ENCODE data around the gene RASGRF2. TPM values are rescaled to one million over a fixed set of nuclear protein-coding genes. Genes with fewer than 3 reads are reported as not detected.

Gene RASGRF2
- total RNA-seq, 2 donors from 2014 or later = 6.9 to 13.9 TPM

DNA sequence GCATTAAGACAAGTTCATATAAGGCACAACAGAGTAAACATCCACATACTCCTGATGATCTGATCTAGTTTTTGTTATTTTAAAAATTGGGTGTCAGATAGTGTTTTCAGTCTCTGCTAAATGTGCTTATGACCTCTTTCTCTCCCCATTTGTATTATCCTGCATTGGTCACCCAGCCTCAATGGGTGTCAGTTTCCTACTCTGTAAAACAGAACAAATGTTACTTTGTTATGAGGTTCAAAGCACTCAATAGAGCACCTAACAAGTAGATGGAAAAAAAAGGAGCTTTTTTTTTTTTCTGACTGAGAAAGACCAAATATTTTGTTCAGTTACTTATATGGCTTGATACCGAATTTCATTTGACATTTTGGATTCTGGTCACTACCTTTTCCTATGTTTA, 33.6 kb upstream of the RASGRF2 start:
- Histone ChIP-seq H3K36me3 (no peaks in the 10 kb centered on the region), H3K4me3 (no peak overlapping the region), H3K9me3 (no peaks in the 10 kb centered on the region), H3K4me1 (ENCODE audit: control insufficient read depth in 1 of 2, low read depth in 2 of 2) (no peaks in the 10 kb centered on the region), H3K27ac (no peak overlapping the region), H3K27me3 (replicated peaks; ENCODE audit: insufficient read depth) (no peaks in the 10 kb centered on the region)
- ATAC-seq (ENCODE audit: insufficient number of reproducible peaks, low FRiP score, low read depth) (no peak), DNase-seq (ENCODE audit: low spot score) (no peak)
- no peak for TF ChIP-seq CTCF (IDR thresholded peaks at IDR 0.05)

DNA sequence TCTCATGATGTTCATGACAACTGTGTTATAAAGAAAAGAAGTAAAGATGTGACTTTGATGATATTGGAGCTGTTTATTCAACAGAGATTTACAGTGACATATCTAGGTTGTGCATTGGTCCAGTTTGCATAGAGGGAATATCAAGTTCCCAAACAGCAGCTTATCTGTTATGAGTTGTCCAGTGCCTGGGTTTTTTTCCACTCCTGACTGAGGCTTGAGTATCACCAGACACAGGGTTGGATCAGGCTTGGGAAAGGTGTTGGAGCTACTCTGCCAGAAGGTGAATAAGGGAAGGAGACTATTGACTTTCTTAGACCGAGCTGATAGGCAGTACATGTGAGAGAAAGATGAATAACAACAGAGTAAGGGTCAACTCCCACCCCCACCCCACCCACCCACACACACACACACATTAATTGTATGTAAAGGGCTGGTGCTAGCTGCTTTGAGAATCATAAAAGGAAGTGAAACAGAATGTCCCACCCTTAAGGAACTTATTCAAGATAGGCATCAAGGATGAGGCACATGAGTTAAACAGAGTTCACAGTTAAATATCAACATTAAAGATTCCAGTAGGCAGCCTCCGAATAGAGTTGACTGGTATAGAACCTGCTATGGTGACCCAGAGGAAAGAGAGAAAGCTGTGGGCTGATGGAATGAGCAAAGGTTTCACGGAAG, 33.0 kb upstream of the RASGRF2 start:
- no peak for ATAC-seq (ENCODE audit: insufficient number of reproducible peaks, low FRiP score, low read depth)
- H3K27me3 ChIP-seq (replicated peaks; ENCODE audit: insufficient read depth) = no peaks in the 10 kb centered on the region
- DNase-seq (ENCODE audit: low spot score) = no peak
- no peaks in the 10 kb centered on the region for H3K9me3 ChIP-seq
- H3K27ac ChIP-seq = no peak overlapping the region
- no peaks in the 10 kb centered on the region for H3K36me3 ChIP-seq
- TF ChIP-seq CTCF (IDR thresholded peaks at IDR 0.05) = no peak
- no peaks in the 10 kb centered on the region for H3K4me1 ChIP-seq (ENCODE audit: control insufficient read depth in 1 of 2, low read depth in 2 of 2)
- H3K4me3 ChIP-seq = no peak overlapping the region

GRCh38 chr5:80928073-80928472, 32.1 kb upstream of the RASGRF2 start:
- ATAC-seq (ENCODE audit: insufficient number of reproducible peaks, low FRiP score, low read depth) = no peak

DNA sequence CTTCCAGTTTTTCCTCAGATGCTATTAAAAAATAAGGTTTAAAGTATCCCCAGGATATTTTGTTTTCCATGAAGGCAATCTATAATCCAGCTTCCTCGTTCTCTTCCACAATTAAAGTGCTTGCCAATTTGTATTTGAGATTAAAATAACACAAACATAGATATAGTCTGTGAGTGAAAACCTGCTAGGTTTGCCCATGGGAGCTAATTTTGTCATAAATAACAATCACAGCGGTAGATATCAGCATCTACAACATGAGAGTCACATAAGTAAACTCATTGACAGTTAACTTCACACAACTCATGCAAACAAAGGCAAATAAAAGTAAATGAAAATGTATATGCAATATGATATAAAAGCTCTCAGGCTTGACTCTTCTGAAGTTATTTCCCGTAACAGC, 29.2 kb upstream of the RASGRF2 start:
- ATAC-seq (ENCODE audit: insufficient number of reproducible peaks, low FRiP score, low read depth) (no peak), DNase-seq (ENCODE audit: low spot score) (no peak)
- Histone ChIP-seq H3K36me3 (no peaks in the 10 kb centered on the region), H3K4me3 (no peak overlapping the region), H3K27me3 (replicated peaks; ENCODE audit: insufficient read depth) (no peaks in the 10 kb centered on the region), H3K4me1 (ENCODE audit: control insufficient read depth in 1 of 2, low read depth in 2 of 2) (no peaks in the 10 kb centered on the region), H3K27ac (no peak overlapping the region), H3K9me3 (no peaks in the 10 kb centered on the region)
- no peak for TF ChIP-seq CTCF (IDR thresholded peaks at IDR 0.05)

More at GRCh38 chr5:80928073-80928472, 32.1 kb upstream of the RASGRF2 start:
- H3K9me3 ChIP-seq = no peaks in the 10 kb centered on the region
- H3K4me3 ChIP-seq = no peak overlapping the region
- no peaks in the 10 kb centered on the region for H3K4me1 ChIP-seq (ENCODE audit: control insufficient read depth in 1 of 2, low read depth in 2 of 2)
- H3K36me3 ChIP-seq = no peaks in the 10 kb centered on the region
- no peak overlapping the region for H3K27ac ChIP-seq
- no peaks in the 10 kb centered on the region for H3K27me3 ChIP-seq (replicated peaks; ENCODE audit: insufficient read depth)
- DNase-seq (ENCODE audit: low spot score) = no peak
- TF ChIP-seq CTCF (IDR thresholded peaks at IDR 0.05) = no peak

DNA sequence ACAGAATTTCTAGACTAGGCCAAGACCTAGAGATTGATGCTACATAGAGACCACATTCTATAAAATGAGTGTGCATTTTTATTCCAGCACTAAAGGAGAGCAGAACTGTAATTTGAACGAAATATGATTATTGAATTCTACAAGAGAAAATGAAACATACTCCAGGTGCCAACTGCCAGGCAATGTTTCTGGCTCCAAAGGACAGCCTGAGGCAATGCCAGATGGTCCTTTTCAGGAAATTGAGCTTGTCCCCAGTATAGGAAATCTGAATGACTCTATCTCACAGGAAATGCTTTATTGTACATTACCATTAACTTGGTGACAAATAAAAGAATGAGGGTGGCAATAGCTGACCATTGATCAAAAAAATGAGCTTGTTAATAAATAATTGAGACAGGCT, 28.8 kb upstream of the RASGRF2 start:
- TF ChIP-seq CTCF (IDR thresholded peaks at IDR 0.05) = no peak
- Histone ChIP-seq H3K4me1 (ENCODE audit: control insufficient read depth in 1 of 2, low read depth in 2 of 2) (no peaks in the 10 kb centered on the region), H3K27me3 (replicated peaks; ENCODE audit: insufficient read depth) (no peaks in the 10 kb centered on the region), H3K36me3 (no peaks in the 10 kb centered on the region), H3K4me3 (no peak overlapping the region), H3K27ac (no peak overlapping the region), H3K9me3 (no peaks in the 10 kb centered on the region)
- ATAC-seq (ENCODE audit: insufficient number of reproducible peaks, low FRiP score, low read depth) (no peak), DNase-seq (ENCODE audit: low spot score) (no peak)
